NCI-H460 (cell line): ENCODE data around the gene CYB5R4. TPM values are rescaled to one million over a fixed set of nuclear protein-coding genes. Genes with fewer than 3 reads are reported as not detected.
"Not testable (repeated sequence)": the region's sequence is repeated elsewhere in the genome, so short reads cannot be mapped to it uniquely, and the experiment has no call there.

Experiments
- DNase-seq: peaks from one replicate; pipeline ENCODE4 v3.0.0-alpha.2; 2016; ENCODE audit warnings: low read depth; ENCODE audit errors: extremely low read depth
- total RNA-seq: library from RNA; depleted of rRNA; stranded (reverse); fragments of >200 nt; shearing (Covaris generic); gene quantifications from 2 replicates; pipeline ENCODE4 v1.2.3, GENCODE V29; 2014

Gene CYB5R4
- total RNA-seq, 1 experiment from 2014 or later: 23.9 TPM

DNA sequence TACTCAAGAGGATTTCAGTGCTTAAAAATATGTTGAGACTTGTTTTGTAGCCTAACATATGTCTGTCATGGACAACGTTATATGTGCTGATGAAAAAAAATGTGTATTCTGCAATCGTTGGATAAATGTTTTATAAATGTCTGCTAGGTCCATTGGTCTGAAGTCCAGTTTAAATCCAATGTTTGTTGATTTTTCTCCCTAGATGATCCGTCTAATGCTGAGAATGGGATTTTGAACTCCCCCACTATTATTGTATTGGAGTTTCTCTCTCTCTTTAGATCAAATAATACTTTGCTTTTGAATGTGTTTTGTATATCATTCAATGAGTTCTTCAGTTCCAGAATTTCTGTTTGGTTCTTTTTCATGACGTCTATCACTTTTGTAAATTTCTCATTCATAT is 44.9 kb downstream of the CYB5R4 start:
- DNase-seq: no peak

DNA sequence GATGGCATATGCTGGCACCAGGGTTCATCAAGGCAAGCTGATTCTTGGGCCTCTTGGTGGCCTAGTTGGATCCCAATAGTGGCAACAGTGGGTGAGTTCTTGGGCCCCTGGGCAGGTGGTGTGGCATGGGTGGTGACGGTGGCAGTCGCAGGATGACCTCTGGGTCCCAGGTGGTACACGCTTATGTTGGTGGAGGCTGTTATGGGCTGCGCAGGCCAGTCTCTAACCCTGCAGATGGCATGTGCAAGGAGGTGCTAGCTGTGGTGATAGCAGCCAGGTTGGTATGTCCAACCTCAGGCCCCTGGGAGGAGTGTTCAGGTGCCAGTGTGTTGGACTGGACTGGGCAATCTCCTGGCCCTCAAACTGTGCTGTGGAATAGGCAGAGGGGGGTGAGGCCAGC is 46.2 kb downstream of the CYB5R4 start:
- no peak for DNase-seq

DNA sequence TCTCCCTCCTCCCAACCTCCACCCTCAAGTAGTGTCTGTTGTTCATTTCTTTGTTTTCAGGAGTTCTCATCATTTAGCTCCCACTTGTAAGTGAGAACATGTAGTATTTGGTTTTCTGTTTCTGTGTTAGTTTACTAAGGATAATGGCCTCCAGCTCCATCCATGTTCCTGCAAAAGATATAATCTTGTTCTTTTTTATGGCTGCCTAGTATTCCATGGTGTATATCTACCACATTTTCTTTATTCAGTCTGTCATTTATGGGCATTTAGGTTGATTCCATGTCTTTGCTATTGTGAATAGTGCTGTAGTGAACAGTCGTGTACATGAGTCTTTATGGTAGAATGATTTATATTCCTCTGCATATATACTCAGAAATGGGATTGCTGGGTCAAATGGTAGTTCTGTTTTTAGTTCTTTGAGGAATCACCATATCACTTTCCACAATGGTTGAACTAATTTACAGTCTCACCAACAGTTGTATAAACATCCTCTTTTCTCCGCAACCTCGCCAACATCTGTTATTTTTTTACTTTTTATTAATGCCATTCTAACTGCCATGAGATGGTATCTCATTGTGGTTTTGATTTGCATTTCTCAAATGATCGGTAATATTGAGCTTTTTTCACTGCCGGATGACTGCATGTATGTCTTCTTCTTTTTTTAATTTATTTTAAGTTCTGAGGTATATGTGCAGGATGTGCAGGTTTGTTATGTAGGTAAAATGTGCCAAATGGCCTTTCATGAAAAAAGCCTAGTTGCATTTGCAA is 48.3 kb downstream of the CYB5R4 start:
- DNase-seq: not testable (repeated sequence)

DNA sequence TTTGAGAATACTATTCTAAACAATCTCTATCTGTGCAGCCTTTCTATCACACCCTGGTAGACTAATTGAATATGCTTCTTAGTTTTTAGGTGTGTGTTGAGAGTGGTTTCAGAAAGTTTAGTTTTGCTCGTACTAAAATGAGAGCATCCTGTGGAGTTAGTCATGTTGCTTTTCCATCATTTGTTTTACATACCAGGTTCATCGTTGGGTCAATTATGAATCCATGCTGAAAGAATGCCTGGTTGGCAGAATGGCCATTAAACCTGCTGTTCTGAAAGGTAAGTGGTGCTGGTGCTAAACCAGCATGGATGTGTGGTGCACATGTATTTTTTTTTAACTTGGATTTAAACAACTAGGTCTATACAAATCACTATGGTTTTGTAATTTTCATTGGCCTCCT is 49.3 kb downstream of the CYB5R4 start:
- no peak for DNase-seq

DNA sequence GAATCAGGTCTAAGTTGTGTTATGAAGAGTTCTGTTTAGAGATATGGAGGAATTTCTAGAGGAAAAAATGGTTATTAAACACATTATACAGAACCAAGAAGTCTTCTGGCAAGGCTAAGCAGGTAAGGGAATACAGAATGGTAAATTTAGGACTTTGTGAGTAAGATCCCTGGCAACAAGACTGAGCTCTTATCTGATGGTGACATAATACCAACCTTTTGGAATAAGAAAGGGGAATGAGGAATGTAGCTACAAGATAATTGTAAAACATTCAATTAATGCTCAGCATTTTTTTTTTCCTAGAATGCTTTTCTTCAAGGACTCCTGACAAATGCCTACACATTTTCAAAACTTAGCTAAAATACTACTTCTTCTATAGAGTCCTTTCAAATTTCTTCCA is 51.8 kb downstream of the CYB5R4 start:
- no peak for DNase-seq

DNA sequence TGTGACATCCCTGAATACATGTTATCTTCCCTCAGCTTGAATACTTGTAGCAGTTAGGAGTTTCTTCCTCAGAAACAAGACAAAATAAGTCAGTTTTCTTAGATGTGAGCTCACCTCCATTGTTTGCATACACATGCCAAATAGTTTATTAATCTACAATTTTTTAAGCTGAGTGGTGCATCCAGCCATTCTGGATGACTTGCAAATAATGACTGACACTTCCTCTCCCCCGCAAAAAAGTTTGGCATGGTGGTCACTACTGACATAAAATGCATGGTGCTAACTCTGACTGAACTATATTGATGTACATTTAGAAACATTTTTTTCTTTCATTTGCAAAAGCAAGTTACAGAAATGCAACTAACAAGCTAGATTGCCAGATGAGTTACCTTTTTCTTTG is 55.5 kb downstream of the CYB5R4 start:
- no peak for DNase-seq

DNA sequence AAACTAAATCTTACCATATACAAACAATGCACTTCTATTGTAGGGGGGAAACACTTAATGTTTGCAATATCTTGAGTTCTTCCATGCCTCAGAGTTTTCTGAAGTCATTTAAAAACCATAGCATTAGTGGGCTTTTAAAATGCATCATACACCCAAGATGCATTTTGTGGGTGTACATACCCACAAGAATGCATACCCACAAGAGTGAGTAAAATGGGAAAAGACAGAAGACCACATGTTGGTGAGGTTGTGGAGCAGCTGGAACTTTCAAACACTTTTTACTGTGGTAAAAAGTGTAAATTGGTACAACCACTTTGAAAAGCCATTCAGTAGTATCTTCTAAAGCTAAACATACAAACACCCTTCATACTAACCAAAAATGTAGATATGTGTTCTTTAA is 57.5 kb downstream of the CYB5R4 start:
- DNase-seq: no peak

DNA sequence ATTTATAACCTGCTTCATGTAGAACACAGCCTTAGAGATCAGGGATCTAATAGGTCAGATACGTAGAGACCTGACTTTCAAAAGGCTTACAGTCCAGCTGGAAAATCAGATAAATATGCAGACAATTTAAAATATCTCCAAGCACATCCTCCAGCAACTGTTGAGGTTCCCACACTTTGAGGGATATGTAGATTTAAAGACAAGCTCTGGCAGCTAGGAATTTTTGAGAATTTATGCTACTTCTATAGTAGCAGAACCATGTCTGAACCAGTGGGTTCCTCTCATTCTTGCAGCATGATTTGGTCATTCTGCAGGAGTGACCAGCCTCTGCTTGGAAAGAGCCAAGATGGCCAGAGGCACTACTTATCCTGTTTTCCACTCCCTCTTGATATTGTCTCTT is 60.5 kb downstream of the CYB5R4 start:
- DNase-seq: no peak

DNA sequence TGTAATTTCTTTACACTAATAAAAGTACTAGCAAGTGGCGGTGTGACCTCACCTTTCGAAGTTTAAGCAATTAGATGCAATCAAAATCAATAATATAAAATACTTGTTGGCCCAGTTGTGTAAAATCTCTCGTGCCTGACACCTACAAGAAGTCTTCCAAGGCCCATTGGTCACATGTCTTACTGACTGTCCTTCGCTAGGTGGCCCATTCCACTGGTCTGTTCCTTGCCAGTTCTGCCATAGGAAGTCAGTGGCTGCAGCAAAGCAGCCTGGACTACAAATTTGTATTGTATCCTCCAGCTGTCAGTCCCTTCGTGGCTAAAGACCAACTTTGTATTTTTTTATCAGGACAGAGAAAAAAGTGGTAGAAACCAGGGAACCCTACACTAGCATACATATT is 61.8 kb downstream of the CYB5R4 start:
- no peak for DNase-seq

DNA sequence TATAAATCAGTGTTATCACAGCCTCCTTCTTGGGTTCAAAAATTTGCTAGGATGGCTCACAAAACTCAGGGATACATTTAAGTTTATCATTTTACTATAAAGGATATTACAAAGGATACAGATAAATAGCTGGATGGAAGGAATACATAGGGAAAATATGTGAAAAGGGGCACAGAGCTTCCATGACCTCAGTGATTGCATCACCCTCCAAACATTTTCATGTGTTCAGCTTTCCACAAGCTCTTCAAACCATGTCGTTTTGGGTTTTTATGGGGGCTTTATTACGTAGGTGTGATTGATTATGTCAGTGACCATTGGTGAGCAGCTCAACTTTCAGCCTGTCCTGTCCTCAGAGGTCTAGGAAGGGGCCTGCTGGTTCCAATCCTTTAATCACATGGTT is 68.0 kb downstream of the CYB5R4 start:
- no peak for DNase-seq

DNA sequence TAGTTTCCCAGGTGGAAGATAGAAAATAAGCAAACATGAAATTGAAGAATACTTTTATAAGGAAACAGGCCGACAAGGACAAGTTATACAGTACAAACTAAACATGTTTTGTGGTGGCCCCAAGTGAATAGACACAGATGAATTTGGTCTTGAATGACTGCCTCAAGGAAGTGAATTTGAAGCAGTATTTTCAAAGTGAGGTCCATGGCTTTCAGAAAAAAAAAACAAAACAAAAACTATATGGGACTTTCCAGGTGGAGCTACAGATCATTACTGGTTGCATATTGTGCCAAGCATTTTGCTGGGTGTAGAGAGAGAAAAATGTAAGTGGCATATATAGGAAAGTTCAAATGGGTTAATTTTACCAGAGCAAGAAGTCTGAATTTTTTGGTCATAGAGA is 68.8 kb downstream of the CYB5R4 start:
- DNase-seq: no peak

DNA sequence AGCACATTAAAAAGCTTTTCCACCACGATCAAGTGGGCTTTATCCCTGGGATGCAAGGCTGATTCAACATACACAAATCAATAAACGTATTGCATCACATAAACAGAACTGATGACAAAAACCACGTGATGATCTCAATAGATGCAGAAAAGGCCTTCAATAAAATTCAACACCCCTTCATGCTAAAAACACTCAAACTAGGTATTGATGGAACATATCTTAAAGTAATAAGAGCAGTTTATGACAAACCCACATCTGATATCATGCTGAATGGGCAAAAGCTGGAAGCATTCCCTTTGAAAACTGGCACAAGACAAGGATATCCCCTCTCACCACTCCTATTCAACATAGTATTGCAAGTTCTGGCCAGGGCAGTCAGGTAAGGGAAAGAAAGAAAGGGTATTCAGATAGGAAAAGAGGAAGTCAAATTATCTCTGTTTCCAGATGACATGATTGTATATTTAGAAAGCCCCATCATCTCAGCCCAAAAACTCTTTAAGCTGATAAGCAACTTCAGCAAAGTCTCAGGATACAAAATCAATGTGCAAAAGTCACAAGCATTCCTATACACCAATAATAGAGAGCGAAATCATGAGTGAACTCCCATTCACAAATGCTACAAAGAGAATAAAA is 86.8 kb downstream of the CYB5R4 start:
- not testable (repeated sequence) for DNase-seq

DNA sequence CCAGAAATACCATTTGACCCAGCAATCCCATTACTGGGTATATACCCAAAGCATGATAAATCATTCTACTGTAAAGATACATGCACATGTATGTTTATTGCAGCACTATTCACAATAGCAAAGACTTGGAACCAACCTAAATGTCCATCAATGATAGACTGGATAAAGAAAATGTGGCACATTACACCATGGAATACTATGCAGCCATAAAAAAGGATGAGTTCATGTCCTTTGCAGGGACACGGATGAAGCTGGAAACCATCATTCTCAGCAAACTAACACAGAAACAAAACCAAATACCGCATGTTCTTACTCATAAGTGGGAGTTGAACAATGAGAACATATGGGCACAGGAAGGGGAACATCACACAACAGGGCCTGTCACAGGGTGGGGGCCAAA is 88.5 kb downstream of the CYB5R4 start:
- not testable (repeated sequence) for DNase-seq

DNA sequence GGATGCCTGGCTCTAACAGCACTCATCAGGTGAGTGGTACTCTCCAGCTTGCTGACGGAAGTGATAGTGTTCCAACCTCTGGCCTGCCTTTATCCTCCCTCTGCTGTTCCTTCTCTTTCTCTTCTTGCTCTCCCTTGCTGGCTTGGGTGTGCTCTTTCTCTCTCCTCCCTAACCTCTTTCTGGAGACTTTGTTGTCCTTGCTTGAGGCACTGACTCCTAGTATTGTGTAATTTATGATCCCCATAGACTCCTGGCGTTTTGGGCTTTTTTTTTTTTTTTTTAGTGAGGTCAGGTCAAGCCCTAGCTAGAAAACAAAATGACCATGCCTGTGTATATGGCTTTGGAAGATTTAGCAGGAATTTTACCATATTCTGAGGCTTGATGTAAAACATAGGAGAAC is 89.4 kb downstream of the CYB5R4 start:
- DNase-seq: no peak

DNA sequence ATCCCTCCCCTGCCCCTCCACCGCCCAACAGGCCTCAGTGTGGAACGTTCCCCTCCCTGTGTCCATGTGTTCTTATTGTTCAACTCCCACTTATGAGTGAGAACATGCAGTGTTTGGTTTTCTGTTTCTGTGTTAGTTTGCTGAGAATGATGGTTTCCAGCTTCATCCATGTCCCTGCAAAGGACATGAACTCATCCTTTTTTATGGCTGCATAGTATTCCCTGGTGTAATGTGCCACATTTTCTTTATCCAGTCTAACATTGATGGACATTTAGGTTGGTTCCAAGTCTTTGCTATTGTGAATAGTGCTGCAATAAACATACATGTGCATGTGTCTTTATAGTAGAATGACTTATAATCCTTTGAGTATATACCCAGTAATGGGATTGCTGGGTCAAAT is 91.9 kb downstream of the CYB5R4 start:
- DNase-seq: not testable (repeated sequence)

DNA sequence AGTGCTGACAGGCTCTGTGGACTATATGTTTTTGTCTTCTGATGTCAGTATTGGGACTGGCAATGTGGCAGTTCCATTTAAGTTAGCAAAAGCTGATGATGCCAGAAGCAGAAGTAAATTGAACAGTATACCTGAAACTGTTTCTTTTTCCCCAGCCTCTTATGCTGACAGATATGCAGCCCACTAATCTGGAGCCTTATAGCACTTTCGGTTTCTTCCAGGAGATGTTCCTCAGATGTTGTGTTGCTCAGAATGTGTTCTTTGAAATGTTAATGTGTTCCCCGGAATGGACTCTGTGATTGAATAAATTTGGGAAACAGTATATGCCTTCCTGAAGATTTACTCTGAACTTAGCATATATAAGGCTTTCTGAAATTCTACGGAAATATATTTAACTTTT is 93.3 kb downstream of the CYB5R4 start:
- DNase-seq: no peak

DNA sequence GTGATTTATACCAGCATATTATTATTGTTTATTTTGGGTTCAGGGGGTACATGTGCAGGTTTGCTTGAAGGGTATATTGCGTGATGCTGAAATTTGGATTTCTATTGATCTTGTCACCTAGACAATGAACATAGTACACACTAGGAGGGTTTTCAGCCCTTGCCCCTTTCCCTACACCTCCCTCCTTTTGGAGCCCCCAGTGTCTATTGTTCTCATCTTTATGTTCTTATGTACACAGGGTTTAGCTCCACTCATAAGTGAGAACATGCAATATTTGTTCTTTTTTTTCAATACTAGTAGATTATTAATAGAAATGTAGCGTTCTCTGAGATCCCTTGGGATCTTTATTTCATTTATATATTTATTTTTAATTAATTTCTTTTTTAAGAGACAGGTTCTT is 94.9 kb downstream of the CYB5R4 start:
- DNase-seq: no peak

DNA sequence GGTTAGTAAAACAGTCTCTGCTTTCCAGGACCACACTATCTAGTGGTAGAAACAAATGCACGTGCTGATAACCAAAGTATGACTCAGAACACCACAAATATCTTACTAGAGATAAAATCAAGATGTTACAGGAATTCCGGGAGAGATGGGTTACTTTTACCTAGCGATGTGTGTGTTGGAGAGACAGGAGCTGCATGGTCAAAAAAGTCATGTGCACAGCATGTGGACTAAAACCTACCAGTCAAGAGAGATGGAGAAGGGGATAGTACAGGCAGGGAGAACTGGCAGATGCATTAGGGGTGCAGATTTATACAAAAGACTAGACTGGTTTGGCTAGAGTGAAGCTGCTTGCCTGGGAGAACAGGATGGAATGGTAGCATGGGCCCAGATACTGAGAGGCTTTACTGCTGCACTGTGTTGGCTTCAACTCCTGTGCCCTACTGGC is 98.8 kb downstream of the CYB5R4 start:
- no peak for DNase-seq

DNA sequence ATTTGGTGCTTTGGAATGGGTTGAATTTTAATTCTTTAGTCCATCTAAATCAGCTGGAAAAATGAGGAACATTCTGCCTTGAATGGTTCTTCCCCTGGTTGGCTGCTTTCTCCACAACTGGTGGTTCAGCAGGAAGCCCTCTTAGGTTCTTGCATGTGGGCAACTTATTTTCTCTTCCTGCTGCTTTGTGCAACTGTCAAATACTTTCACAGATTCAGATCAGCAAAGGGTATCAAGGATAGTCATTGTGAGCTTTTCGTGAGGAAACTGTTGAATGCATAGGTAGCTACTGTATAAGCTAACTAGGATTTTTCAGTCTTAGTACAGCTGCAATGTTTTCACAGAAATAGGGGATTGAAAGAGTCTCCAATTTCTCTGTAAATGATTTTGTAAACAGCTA is 101.2 kb downstream of the CYB5R4 start:
- DNase-seq: no peak

DNA sequence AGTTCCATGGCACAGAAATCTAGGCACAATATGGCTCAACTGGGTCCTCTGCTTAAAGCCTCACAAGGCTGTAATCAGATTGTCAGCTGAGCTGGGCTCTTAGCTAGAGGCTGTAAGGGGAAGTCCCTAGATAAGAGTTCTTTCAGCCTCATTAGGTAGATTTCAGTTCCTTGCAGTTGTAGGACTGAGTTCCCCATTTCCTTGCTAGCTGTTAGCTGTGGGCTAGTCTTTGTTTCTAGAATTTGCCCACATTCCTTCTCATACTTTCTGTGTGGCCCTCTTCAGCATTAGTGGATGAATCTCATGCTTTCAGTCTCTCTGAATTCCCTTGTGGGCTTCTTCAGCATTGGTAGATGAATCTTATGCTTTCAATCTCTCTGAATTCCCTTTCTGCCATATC is 103.1 kb downstream of the CYB5R4 start:
- DNase-seq: no peak

DNA sequence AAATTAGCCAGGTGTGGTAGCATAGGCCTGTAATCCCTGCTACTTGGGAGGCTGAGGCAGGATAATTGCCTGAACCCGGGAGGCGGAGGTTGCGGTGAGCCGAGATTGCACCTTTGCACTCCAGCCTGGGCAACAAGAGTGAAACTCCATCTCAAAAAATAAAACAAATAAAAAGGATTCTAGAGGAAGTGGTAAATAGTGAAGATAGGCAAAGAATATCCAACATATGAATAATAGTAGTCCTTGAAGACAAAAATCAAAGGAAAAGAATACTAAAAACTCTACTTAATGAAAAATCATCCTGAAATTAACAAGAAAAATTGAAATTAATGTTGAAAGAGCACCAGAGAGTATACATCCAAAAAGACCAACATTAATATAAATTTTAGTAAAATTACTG is 107.0 kb downstream of the CYB5R4 start:
- DNase-seq: no peak

DNA sequence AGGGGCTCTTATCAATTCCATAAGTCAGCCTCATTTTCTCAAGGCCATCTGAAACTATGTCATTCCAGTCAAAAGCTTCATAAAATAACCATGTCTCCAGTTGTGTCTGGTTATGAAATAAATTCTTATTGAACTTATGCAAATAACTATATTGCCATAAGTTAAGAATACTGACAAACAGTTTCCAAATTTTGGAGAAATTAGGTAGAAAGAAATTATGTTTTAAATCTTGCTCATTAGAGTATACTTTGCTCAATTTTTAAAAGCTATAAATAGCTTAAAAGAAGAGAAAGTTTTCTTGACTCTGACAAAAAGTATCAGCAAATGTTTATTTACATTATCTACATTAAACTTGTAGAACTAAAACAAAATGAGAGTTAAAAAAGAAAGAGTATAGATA is 111.1 kb downstream of the CYB5R4 start:
- no peak for DNase-seq
